GM12801 (cell line): ENCODE measurements around the gene CAVIN2.

Experiments used
- CTCF ChIP-seq: IDR thresholded peaks from one replicate; pipeline ENCODE4 v1.5.1; 2011; ENCODE audit warnings: control low read depth; ENCODE audit not compliant: insufficient read length; ENCODE audit errors: extremely low read depth

The CAVIN2 gene

GRCh38 chr2:191870744-191871143 lies 23.9 kb upstream of the CAVIN2 start:
- TF ChIP-seq CTCF, result no peak

GRCh38 chr2:191869781-191870180 lies 22.9 kb upstream of the CAVIN2 start:
- TF ChIP-seq CTCF, result no peak

- TF ChIP-seq CTCF, result no peak
These were observed 22.3 kb upstream of the CAVIN2 start for GRCh38 chr2:191869178-191869577.

- no peak for TF ChIP-seq CTCF
These were observed 20.6 kb upstream of the CAVIN2 start for GRCh38 chr2:191867507-191867847.

GRCh38 chr2:191866675-191867506 lies 20.0 kb upstream of the CAVIN2 start:
- no peak for TF ChIP-seq CTCF

- no peak for TF ChIP-seq CTCF
These were observed 19.3 kb upstream of the CAVIN2 start for GRCh38 chr2:191866195-191866594.

- no peak for TF ChIP-seq CTCF
These were observed 17.9 kb upstream of the CAVIN2 start for GRCh38 chr2:191864628-191865374.
